BLaER1 treated with 17β-estradiol and CSF1 and Interleukin-3, amounts not matched to agents 10 nM and 100 nM (cell line): ENCODE data around the gene ERF.

Experiments
- H3K27ac ChIP-seq, 11 experiments: shearing (Covaris generic); formaldehyde crosslinking; 2 replicates each; pipeline ENCODE4 v1.8.1; 2022
- H3K27me3 ChIP-seq, 11 experiments: shearing (Covaris generic); formaldehyde crosslinking; 2 replicates each; pipeline ENCODE4 v1.8.1; 2022
- H3K36me3 ChIP-seq, 11 experiments: shearing (Covaris generic); formaldehyde crosslinking; 2 replicates each; pipeline ENCODE4 v1.8.1; 2022
- H3K4me1 ChIP-seq, 10 experiments: shearing (Covaris generic); formaldehyde crosslinking; 2 replicates each; pipeline ENCODE4 v1.8.1; 2022
- H3K4me2 ChIP-seq, 11 experiments: shearing (Covaris generic); formaldehyde crosslinking; 2 replicates each; pipeline ENCODE4 v1.8.1; 2022
- H3K4me3 ChIP-seq, 10 experiments: shearing (Covaris generic); formaldehyde crosslinking; 2 replicates each; pipeline ENCODE4 v1.8.1; 2022
- H3K9ac ChIP-seq, 11 experiments: shearing (Covaris generic); formaldehyde crosslinking; 2 replicates each; pipeline ENCODE4 v1.8.1; 2022
- H3K9me3 ChIP-seq, 11 experiments: shearing (Covaris generic); formaldehyde crosslinking; replicated peaks in 1 of 11; 2 replicates each; pipeline ENCODE4 v1.8.1; 2022
- H4K20me1 ChIP-seq, 11 experiments: shearing (Covaris generic); formaldehyde crosslinking; 2 replicates each; pipeline ENCODE4 v1.8.1; 2022
- Cebpa-rat ChIP-seq, 11 experiments: shearing (Covaris generic); IDR thresholded peaks; 2 replicates each; pipeline ENCODE4 v1.8.1; 2022

The ERF gene

DNA sequence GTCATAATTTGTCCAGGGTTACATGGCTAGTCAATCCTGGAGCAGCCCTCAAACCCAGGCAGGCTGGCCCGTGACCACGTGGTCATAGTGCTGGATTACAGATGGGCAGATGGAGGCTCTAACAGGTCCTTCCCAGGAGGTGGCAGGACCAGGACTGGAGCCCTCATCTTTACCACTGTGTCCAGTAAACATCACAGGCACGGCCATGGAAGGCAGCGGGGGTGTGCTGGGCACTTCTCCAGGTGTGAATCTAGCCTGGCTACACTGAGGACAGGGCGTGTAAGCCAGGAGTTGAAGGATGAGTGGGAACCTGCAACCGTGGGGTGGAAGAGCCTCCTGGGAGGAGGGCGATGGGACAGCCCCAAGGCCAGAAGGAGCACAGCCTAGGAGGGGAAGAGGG is 20.2 kb upstream of the ERF start:
- TF ChIP-seq Cebpa-rat (IDR thresholded peaks at IDR 0.05), result no peak
- Histone ChIP-seq H3K36me3 (peaks cover 38 to 69% (median 45%) of the 10 kb centered on the region in 11 experiments), H3K9me3 (no peaks in the 10 kb centered on the region), H3K27me3 (no peaks in the 10 kb centered on the region), H3K4me3 (no peak overlapping the region), H3K4me1 (peaks cover 55 to 85% (median 75%) of the 10 kb centered on the region in 10 experiments), H3K4me2 (peak overlapping the region in 6 of 11 experiments; percentile 12 to 100 (median 93); a peak in 9 of 22 replicates), H3K27ac (no peak overlapping the region; a peak in 1 of 22 replicates), H3K9ac (peak overlapping the region in 10 of 11 experiments; percentile 7 to 80 (median 32); a peak in 10 of 22 replicates), H4K20me1 (peaks cover 7 to 90% (median 47%) of the 10 kb centered on the region in 11 experiments; a peak in 17 of 22 replicates)

- Histone ChIP-seq H3K36me3 (peaks cover 38 to 69% (median 45%) of the 10 kb centered on the region in 11 experiments), H3K4me2 (peak overlapping the region in 4 of 11 experiments; percentile 5 to 100 (median 96); a peak in 7 of 22 replicates), H3K9me3 (no peaks in the 10 kb centered on the region), H3K4me1 (peaks cover 55 to 85% (median 71%) of the 10 kb centered on the region in 10 experiments), H3K27ac (no peak overlapping the region), H3K9ac (peak overlapping the region in 9 of 11 experiments; percentile 9 to 80 (median 35); a peak in 9 of 22 replicates), H3K4me3 (no peak overlapping the region), H4K20me1 (peaks cover 7 to 81% (median 43%) of the 10 kb centered on the region in 11 experiments; a peak in 17 of 22 replicates), H3K27me3 (no peaks in the 10 kb centered on the region)
- TF ChIP-seq Cebpa-rat (IDR thresholded peaks at IDR 0.05), result no peak
Observed at GRCh38 chr19:42274065-42274682, 19.2 kb upstream of the ERF start.

DNA sequence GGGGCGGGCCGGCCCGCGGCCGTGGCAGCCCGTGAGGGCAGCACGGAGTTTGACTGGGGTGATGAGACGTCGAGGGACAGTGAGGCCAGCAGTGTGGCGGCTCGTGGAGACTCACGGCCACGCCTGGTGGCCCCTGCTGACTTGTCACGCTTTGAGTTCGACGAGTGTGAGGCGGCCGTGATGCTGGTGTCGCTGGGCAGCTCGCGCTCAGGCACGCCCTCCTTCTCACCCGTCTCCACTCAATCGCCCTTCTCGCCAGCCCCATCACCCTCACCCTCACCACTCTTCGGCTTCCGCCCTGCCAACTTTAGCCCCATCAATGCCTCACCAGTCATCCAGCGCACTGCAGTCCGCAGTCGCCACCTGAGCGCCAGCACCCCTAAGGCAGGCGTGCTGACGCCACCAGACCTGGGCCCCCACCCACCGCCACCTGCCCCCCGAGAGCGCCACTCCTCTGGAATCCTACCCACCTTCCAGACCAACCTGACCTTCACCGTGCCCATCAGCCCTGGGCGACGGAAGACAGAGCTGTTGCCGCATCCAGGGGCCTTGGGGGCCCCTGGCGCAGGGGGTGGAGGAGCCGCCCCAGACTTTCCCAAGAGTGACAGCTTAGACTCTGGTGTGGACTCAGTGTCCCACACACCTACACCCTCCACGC is 18.6 kb upstream of the ERF start:
- H3K36me3 ChIP-seq, result peaks cover 38 to 69% (median 45%) of the 10 kb centered on the region in 11 experiments
- no peaks in the 10 kb centered on the region for H3K9me3 ChIP-seq
- H4K20me1 ChIP-seq, result peaks cover 7 to 75% (median 37%) of the 10 kb centered on the region in 11 experiments; a peak in 17 of 22 replicates
- peak overlapping the region in 8 of 11 experiments; percentile 9 to 97 (median 60); a peak in 7 of 22 replicates for H3K9ac ChIP-seq
- no peak overlapping the region for H3K4me3 ChIP-seq
- peak overlapping the region in 2 of 11 experiments; percentile 93 to 100; a peak in 2 of 22 replicates for H3K4me2 ChIP-seq
- no peak for TF ChIP-seq Cebpa-rat (IDR thresholded peaks at IDR 0.05)
- H3K27me3 ChIP-seq, result no peaks in the 10 kb centered on the region
- peaks cover 49 to 79% (median 65%) of the 10 kb centered on the region in 10 experiments for H3K4me1 ChIP-seq
- H3K27ac ChIP-seq, result no peak overlapping the region; a peak in 1 of 22 replicates

GRCh38 chr19:42272989-42273406 is 18.1 kb upstream of the ERF start:
- no peaks in the 10 kb centered on the region for H3K9me3 ChIP-seq
- no peak for TF ChIP-seq Cebpa-rat (IDR thresholded peaks at IDR 0.05)
- H3K27me3 ChIP-seq, result no peaks in the 10 kb centered on the region
- H3K9ac ChIP-seq, result peak overlapping the region in 6 of 11 experiments; percentile 9 to 97 (median 38); a peak in 6 of 22 replicates
- peaks cover 43 to 73% (median 59%) of the 10 kb centered on the region in 10 experiments for H3K4me1 ChIP-seq
- H4K20me1 ChIP-seq, result peaks cover 5 to 69% (median 31%) of the 10 kb centered on the region in 11 experiments; a peak in 16 of 22 replicates
- no peak overlapping the region for H3K4me3 ChIP-seq
- H3K27ac ChIP-seq, result peak overlapping the region in 2 of 11 experiments; percentile 97 to 99; a peak in 2 of 22 replicates
- no peak overlapping the region for H3K4me2 ChIP-seq
- peaks cover 38 to 68% (median 45%) of the 10 kb centered on the region in 11 experiments for H3K36me3 ChIP-seq

GRCh38 chr19:42272535-42272897 is 17.6 kb upstream of the ERF start:
- Histone ChIP-seq H3K9ac (peak overlapping the region in 7 of 11 experiments; percentile 9 to 97 (median 82); a peak in 11 of 22 replicates), H3K4me1 (peaks cover 43 to 73% (median 58%) of the 10 kb centered on the region in 10 experiments), H3K9me3 (no peaks in the 10 kb centered on the region), H4K20me1 (peaks cover under 1 to 65% (median 26%) of the 10 kb centered on the region in 11 experiments; a peak in 16 of 22 replicates), H3K27me3 (no peaks in the 10 kb centered on the region), H3K4me2 (no peak overlapping the region), H3K36me3 (peaks cover 38 to 63% (median 45%) of the 10 kb centered on the region in 11 experiments), H3K27ac (peak overlapping the region in 6 of 11 experiments; percentile 45 to 99 (median 96); a peak in 10 of 22 replicates), H3K4me3 (no peak overlapping the region)
- TF ChIP-seq Cebpa-rat (IDR thresholded peaks at IDR 0.05), result no peak

- H3K9me3 ChIP-seq, result no peaks in the 10 kb centered on the region
- peak overlapping the region in 9 of 11 experiments; percentile 94 to 100 (median 99); a peak in 17 of 22 replicates for H3K4me2 ChIP-seq
- H3K9ac ChIP-seq, result peak overlapping the region in 9 of 11 experiments; percentile 39 to 97 (median 89); a peak in 10 of 22 replicates
- H3K27ac ChIP-seq, result peak overlapping the region in 9 of 11 experiments; percentile 45 to 99 (median 93); a peak in 13 of 22 replicates
- H4K20me1 ChIP-seq, result peaks cover 0 to 59% (median 23%) of the 10 kb centered on the region in 11 experiments; a peak in 14 of 22 replicates
- H3K4me1 ChIP-seq, result peaks cover 43 to 73% (median 58%) of the 10 kb centered on the region in 10 experiments
- TF ChIP-seq Cebpa-rat (IDR thresholded peaks at IDR 0.05), result no peak
- no peak overlapping the region for H3K4me3 ChIP-seq
- no peaks in the 10 kb centered on the region for H3K27me3 ChIP-seq
- H3K36me3 ChIP-seq, result peaks cover 38 to 58% (median 44%) of the 10 kb centered on the region in 11 experiments
Observed at GRCh38 chr19:42271861-42272534, 17.1 kb upstream of the ERF start.

- Histone ChIP-seq H3K4me1 (peaks cover 35 to 67% (median 50%) of the 10 kb centered on the region in 10 experiments), H3K4me2 (peak overlapping the region; percentile 92 to 100 (median 99)), H3K9ac (peak overlapping the region; percentile 82 to 97 (median 90); a peak in 20 of 22 replicates), H3K27ac (peak overlapping the region in 10 of 11 experiments; percentile 76 to 99 (median 92); a peak in 21 of 22 replicates), H3K36me3 (peaks cover 33 to 48% (median 44%) of the 10 kb centered on the region in 11 experiments), H3K27me3 (no peaks in the 10 kb centered on the region), H4K20me1 (peaks cover 0 to 50% (median 13%) of the 10 kb centered on the region in 11 experiments; a peak in 14 of 22 replicates), H3K9me3 (no peaks in the 10 kb centered on the region), H3K4me3 (peak overlapping the region in 9 of 10 experiments; percentile 61 to 86 (median 74); a peak in 17 of 20 replicates)
- no peak for TF ChIP-seq Cebpa-rat (IDR thresholded peaks at IDR 0.05)
Observed at GRCh38 chr19:42271045-42271419, 16.1 kb upstream of the ERF start.
